ENCODE results near the gene BCS1L. TPM values are rescaled to one million over a fixed set of nuclear protein-coding genes. Genes with fewer than 3 reads are reported as not detected.
A peak's percentile ranks its signal among the peaks of the same experiment; 100 is the strongest.

The BCS1L gene
- polyA plus RNA-seq, 1 of the 3 experiments (the other 2 are of a cell fraction), result 47.5 TPM

DNA sequence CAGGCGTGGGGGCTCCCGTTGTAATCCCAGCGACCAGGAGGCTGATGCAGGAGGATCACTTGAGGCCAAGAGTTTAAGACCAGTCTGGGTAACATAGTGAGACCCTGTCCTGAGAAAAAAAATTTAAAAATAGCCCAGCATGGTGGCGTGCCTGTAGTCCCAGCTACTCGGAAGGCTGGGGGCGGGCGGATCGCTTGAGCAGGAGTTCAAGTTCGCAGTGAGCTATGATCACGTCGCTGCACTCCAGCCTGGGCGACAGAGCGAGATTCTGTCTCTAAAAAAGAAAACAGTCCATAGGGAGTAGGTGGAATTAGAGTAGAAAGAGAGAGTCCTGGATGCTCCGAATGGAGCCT lies 50.8 kb downstream of the BCS1L start:
- H3F3A ChIP-seq (replicated peaks; ENCODE audit: insufficient read depth), result peaks cover 5% of the 10 kb centered on the region
- peak overlapping the region; percentile 74 to 81; a peak in 3 of 4 replicates for H3K4me3 ChIP-seq (ENCODE audit: low read depth in 2 of 2, low read length in 1 of 2)
- H3K79me2 ChIP-seq (ENCODE audit: insufficient read depth), result peaks cover 38% of the 10 kb centered on the region
- no peaks in the 10 kb centered on the region for H3K9me2 ChIP-seq
- DNase-seq, result no peak
- no peaks in the 10 kb centered on the region for H3K9me3 ChIP-seq
- no peak overlapping the region for H3K9ac ChIP-seq
- no peak overlapping the region for H3K27ac ChIP-seq (ENCODE audit: low read depth in 2 of 2, low read length in 1 of 2)
- ChIA-PET CTCF (interaction anchor here (0.6 to 2.6 kb wide), 27 partner anchors 8 to 429 kb away, joined by 3 to 31 read pairs (median 4); partner anchors contain the start of genes BCS1L, RNF25, STK36 and ZNF142), POLR2A (interaction anchor here (0.7 to 1.0 kb wide), 2 partner anchors 36 to 102 kb away, joined by 3 to 4 read pairs; no protein-coding TSS in a partner anchor)
- WGBS (ENCODE audit: low lambda C conversion rate), result 69% methylated on average over 14 of the region's 14 CpGs
- H3K4me2 ChIP-seq, result peak overlapping the region; percentile 56
- no peak for TF ChIP-seq FOXM1 (IDR thresholded peaks at IDR 0.05; ENCODE audit: low read depth)
- TF ChIP-seq YY1 (IDR thresholded peaks at IDR 0.05; ENCODE audit: low read depth), result no peak
- no peak for TF ChIP-seq NRF1 (IDR thresholded peaks at IDR 0.05; ENCODE audit: low read depth, low read length)
- TF ChIP-seq, protein P1, sequence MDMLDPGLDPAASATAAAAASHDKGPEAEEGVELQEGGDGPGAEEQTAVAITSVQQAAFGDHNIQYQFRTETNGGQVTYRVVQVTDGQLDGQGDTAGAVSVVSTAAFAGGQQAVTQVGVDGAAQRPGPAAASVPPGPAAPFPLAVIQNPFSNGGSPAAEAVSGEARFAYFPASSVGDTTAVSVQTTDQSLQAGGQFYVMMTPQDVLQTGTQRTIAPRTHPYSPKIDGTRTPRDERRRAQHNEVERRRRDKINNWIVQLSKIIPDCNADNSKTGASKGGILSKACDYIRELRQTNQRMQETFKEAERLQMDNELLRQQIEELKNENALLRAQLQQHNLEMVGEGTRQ (IDR thresholded peaks at IDR 0.05; ENCODE audit: borderline replicate concordance, low read depth, low read length), result no peak
- no peak for TF ChIP-seq SMC3 (IDR thresholded peaks at IDR 0.05; ENCODE audit: low read depth, low read length)
- no peak for TF ChIP-seq ZBTB33 (IDR thresholded peaks at IDR 0.05; ENCODE audit: borderline replicate concordance, low read depth)
- TF ChIP-seq SIN3A (IDR thresholded peaks at IDR 0.05; ENCODE audit: borderline replicate concordance, low read depth, low read length), result no peak
- TF ChIP-seq RAD21 (IDR thresholded peaks at IDR 0.05; ENCODE audit: low read length), result no peak
- no peak for TF ChIP-seq TCF12 (IDR thresholded peaks at IDR 0.05)
- no peak for TF ChIP-seq GATA2 (CRISPR knock-in tag; IDR thresholded peaks at IDR 0.05)
- TF ChIP-seq TEAD4 (IDR thresholded peaks at IDR 0.05; ENCODE audit: borderline replicate concordance, insufficient read depth), result no peak
- no peak for TF ChIP-seq MAX (IDR thresholded peaks at IDR 0.05; ENCODE audit: low read depth)
- TF ChIP-seq, protein P2, sequence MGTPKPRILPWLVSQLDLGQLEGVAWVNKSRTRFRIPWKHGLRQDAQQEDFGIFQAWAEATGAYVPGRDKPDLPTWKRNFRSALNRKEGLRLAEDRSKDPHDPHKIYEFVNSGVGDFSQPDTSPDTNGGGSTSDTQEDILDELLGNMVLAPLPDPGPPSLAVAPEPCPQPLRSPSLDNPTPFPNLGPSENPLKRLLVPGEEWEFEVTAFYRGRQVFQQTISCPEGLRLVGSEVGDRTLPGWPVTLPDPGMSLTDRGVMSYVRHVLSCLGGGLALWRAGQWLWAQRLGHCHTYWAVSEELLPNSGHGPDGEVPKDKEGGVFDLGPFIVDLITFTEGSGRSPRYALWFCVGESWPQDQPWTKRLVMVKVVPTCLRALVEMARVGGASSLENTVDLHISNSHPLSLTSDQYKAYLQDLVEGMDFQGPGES (IDR thresholded peaks at IDR 0.05; ENCODE audit: low read depth, low read length), result no peak
- TF ChIP-seq, protein P3, sequence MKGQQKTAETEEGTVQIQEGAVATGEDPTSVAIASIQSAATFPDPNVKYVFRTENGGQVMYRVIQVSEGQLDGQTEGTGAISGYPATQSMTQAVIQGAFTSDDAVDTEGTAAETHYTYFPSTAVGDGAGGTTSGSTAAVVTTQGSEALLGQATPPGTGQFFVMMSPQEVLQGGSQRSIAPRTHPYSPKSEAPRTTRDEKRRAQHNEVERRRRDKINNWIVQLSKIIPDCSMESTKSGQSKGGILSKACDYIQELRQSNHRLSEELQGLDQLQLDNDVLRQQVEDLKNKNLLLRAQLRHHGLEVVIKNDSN (IDR thresholded peaks at IDR 0.05; ENCODE audit: borderline replicate concordance, low read depth), result no peak
- no peak for TF ChIP-seq RXRA (IDR thresholded peaks at IDR 0.05; ENCODE audit: borderline replicate concordance, low read depth)
- H3K36me3 ChIP-seq (replicated peaks in 1 of 2; ENCODE audit: control insufficient read depth in 1 of 2, insufficient read depth in 2 of 2, low read length in 1 of 2), result peaks cover 0 to 7% of the 10 kb centered on the region in 2 experiments
- peaks cover 3% of the 10 kb centered on the region; the same call in 1 of the 2 replicates for H4K20me1 ChIP-seq (ENCODE audit: insufficient read depth)
- peak overlapping the region; percentile 95 for H2AFZ ChIP-seq (ENCODE audit: low read depth)
- no peaks in the 10 kb centered on the region for H3K27me3 ChIP-seq (ENCODE audit: insufficient read depth)
- peaks cover 0 to 11% of the 10 kb centered on the region in 2 experiments; a peak in 1 of 4 replicates for H3K4me1 ChIP-seq (ENCODE audit: control insufficient read depth in 1 of 2, insufficient read depth in 2 of 2, low read depth in 1 of 2, low read length in 1 of 2)
